Prostate gland (tissue), 2 donors: Measurements from ENCODE around the gene MYMK.

Experiments
- CTCF ChIP-seq, 4 experiments: fragments of 200-600 bp in 2 of 4; fragments of 450-650 bp in 2 of 4; sonication (generic) in 2 of 4; IDR thresholded peaks; 1 replicate in 3 of 4; 2 replicates in 1 of 4; pipeline ENCODE4 v1.5.1; 2016 to 2019; ENCODE audit warnings: antibody characterized with exemption in 4 of 4, mild to moderate bottlenecking in 2 of 4, moderate library complexity in 2 of 4
- POLR2AphosphoS5 ChIP-seq: sonication (generic); formaldehyde crosslinking; IDR thresholded peaks from one replicate; pipeline ENCODE4 v1.6.1; 2017; ENCODE audit warnings: antibody characterized with exemption

- TF ChIP-seq CTCF (IDR thresholded peaks at IDR 0.05) (no peak), POLR2AphosphoS5 (no peak)
These were observed 43.4 kb upstream of the MYMK start for GRCh38 chr9:133568186-133568585.
